ENCODE data around the gene PEX10.

Gene PEX10

DNA sequence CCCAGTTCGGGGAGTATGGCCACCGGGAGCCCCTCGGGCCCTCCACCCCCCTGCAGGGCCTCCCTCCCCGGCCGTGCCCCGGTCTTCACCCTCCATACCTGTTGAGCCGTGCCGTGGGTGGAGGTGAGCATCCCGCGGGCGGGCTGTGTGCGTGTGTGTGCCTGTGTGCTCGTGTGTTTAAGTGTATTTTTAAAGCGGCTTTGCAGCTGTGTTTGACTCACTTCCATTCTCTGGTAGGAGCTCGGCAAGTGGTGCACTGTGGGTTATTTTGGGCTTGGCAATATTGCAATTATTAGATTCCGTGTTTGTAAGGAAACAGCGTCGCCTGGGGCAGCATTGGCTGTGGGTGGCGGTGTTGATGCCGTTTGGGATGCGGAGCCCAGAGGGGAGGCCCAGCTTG lies 43.4 kb upstream of the PEX10 start:
- no peak overlapping the region for H3K27ac ChIP-seq
- TF ChIP-seq, protein P1, sequence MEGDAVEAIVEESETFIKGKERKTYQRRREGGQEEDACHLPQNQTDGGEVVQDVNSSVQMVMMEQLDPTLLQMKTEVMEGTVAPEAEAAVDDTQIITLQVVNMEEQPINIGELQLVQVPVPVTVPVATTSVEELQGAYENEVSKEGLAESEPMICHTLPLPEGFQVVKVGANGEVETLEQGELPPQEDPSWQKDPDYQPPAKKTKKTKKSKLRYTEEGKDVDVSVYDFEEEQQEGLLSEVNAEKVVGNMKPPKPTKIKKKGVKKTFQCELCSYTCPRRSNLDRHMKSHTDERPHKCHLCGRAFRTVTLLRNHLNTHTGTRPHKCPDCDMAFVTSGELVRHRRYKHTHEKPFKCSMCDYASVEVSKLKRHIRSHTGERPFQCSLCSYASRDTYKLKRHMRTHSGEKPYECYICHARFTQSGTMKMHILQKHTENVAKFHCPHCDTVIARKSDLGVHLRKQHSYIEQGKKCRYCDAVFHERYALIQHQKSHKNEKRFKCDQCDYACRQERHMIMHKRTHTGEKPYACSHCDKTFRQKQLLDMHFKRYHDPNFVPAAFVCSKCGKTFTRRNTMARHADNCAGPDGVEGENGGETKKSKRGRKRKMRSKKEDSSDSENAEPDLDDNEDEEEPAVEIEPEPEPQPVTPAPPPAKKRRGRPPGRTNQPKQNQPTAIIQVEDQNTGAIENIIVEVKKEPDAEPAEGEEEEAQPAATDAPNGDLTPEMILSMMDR (conservative IDR thresholded peaks at IDR 0.05), result no peak
- no peak for TF ChIP-seq ZFX (IDR thresholded peaks at IDR 0.05)

DNA sequence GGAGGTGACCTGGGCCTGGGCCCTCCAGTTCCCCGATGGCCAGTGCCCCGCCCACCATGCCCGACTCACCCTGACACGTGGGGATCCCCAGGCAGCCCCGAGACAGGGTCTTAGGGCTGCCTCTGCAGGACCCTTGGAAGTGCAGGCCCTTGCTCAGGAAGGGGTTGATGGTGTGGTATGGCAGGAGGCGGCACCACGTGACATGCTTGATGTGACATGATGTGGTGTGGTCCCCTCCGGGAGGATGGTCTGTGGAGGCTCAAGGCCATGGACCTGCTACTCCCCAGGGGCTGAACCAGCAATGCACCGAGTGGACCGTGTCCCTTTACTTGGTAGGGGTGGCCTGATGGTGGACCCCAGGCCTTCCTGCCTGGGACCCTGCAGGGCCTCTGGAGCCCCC lies 41.9 kb upstream of the PEX10 start:
- TF ChIP-seq, protein P1 (conservative IDR thresholded peaks at IDR 0.05), result no peak
- TF ChIP-seq ZFX (IDR thresholded peaks at IDR 0.05), result no peak
- H3K27ac ChIP-seq, result peak overlapping the region; percentile 12; the same call in 1 of the 2 replicates

GRCh38 chr1:2452932-2453315 lies 40.6 kb upstream of the PEX10 start:
- no peak for TF ChIP-seq ZFX (IDR thresholded peaks at IDR 0.05)
- TF ChIP-seq, protein P1 (conservative IDR thresholded peaks at IDR 0.05), result no peak
- H3K27ac ChIP-seq, result no peak overlapping the region

DNA sequence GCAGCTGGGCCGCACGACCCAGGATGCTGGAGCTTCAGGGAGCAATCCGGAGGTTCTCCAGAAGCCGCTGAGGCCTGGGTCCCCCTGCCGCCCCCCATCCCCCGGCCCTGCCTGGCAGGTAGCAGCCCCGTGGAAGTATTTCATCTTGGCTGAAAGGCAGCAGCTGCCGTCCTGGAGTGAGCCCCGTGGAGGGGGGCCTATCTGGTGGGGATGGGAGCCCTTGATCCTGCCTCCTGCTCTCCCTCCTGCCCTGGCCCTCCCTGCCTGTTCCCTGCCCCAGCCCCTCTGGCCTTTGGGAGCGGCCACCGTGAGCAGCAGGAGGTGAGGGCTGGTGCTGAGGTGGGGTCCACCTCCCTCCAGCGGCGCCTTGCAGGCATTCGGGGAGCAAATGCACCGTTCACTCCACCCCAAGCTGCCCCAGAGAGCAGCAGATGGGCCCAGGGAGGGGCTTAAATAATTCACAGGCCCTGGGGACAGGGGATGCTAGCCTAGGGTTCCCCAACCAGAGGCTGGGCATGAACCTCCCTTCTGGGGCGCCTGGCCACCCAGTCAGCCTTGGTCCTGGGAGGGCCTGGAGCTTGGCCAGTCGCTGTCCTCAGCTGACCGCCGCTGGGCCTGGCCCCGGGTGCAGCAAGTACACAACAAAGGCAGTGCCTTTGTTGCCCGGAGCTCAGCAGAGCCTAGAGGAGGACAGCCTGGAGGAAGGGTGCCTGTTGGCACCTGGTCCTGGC lies 40.0 kb upstream of the PEX10 start:
- TF ChIP-seq, protein P1 (conservative IDR thresholded peaks at IDR 0.05), result no peak
- TF ChIP-seq ZFX (IDR thresholded peaks at IDR 0.05), result no peak
- H3K27ac ChIP-seq, result no peak overlapping the region

- TF ChIP-seq, protein P1 (conservative IDR thresholded peaks at IDR 0.05), result no peak
- no peak for TF ChIP-seq ZFX (IDR thresholded peaks at IDR 0.05)
- no peak overlapping the region for H3K27ac ChIP-seq
Observed at GRCh38 chr1:2451741-2452140, 39.4 kb upstream of the PEX10 start.

DNA sequence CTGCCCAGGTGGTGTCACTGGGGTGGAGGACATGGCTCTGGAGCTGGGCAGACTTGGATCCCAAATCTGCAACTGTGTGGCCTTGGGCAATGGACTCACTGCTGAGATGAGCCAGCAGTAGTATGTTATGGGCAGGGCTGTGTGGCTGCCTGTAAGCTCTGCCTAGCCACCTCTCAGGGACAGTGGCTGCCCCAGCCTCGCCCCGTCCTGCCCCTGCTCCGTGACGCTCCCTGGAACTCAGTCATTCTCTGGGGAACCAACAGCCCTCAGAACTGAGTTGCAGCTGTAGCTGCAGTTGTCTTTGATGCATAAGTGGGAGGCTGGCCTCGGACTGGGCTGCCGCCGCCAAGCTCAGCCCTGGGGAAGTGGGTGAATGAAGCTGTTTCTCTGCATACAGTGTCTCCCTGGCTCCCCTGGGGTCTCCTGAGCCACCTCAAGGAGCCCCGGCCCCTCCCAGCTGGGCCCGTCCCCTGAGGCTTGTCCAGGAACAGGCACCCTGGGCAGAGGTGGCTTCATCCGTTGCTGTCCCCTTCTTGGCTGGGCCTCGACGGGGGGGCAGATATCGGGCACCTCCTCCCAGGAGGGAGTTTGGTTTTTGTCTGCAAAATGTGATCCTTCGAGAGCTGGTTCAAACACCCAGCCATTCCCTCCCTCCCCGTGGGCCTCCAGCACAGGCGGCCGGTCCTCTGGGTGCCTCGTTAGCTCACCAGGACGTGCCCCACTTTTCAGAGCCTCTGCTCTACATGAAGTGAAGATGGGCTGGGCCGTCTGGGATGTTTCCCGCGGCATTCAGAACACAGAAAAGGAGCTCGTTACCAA lies 37.5 kb upstream of the PEX10 start:
- H3K27ac ChIP-seq, result no peak overlapping the region
- TF ChIP-seq, protein P1 (conservative IDR thresholded peaks at IDR 0.05), result no peak
- TF ChIP-seq ZFX (IDR thresholded peaks at IDR 0.05), result no peak

DNA sequence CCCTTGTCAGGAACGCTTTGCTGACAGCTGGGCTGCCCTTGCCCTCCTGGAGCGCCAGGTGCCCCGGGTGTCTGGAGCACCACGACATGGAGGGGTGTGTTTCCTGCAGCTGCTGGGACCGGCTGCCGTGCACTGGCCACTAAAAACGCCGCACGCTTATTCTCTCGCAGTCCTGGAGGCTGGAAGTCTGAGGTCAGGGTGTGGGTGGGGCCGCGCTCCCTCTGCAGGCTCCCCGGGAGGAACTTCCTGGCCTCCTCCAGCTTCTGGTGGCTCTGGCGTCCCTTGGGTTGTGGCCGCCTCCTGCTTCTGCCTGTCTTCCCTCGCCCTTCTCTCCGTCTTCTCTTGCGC lies 35.7 kb upstream of the PEX10 start:
- TF ChIP-seq, protein P1 (conservative IDR thresholded peaks at IDR 0.05), result no peak
- TF ChIP-seq ZFX (IDR thresholded peaks at IDR 0.05), result no peak
- no peak overlapping the region for H3K27ac ChIP-seq

Data from C4-2B (cell line).